ENCODE results near the gene ECM2. TPM values are rescaled to one million over a fixed set of nuclear protein-coding genes. Genes with fewer than 3 reads are reported as not detected.

Gene ECM2
- polyA plus RNA-seq, 4 donors = 1.9 to 6.0 (median 2.6) TPM

DNA sequence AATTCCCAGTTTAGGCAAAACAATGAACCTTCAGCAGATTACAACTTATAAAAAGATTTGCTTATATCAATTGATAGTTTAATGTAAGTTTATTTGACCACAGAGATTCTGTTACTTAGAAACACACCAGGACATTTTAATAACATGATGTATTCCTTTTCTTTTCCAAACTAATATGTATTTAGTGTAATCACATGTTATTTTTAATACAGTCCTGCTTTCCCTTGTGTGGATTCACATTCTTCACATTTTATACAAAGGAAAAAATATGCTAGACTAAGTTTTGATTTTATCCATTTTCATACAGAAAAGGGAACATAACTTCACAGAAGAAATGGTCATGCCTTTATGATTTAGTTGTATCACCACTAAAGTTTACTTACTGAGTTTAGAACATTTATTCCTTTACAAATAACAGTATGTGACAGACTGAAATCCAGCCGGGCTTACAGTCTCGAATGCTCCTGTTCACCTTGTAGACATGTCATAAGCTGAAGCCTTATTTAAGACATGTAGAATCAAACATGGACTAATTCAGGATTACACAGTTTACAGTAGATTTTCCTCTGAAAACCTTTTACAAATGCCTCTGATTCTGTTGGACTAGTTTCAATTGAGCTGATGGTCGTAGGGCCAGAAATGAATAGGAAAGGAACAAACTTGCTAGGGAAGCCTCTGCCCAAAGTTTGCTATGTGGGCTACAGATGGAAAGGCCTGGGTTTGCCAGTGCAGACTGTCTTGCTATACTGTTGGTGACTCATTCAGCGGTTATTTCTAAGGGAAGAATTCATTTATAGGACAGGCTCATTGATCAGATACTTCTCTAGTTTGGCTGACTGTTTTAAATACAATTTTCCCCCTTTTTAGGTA is 46.9 kb downstream of the ECM2 start:
- WGBS, 3 donors = 75 to 87% (median 82%) methylated on average over 4 of the region's 4 CpGs
- no peak for DNase-seq
- H3K27me3 ChIP-seq (ENCODE audit: control insufficient read depth in 3 of 3, insufficient read depth in 3 of 3, low read length in 3 of 3) = no peaks in the 10 kb centered on the region
- H3K4me1 ChIP-seq (ENCODE audit: control insufficient read depth in 3 of 3, insufficient read depth in 2 of 3, low read depth in 1 of 3, low read length in 2 of 3) = peaks cover 0 to 3% (median 0%) of the 10 kb centered on the region in 3 donors
- peak overlapping the region in 1 of 3 donors; percentile 40 for H3K27ac ChIP-seq (ENCODE audit: low read depth in 1 of 3, low read length in 2 of 3)
- no peaks in the 10 kb centered on the region for H3K9me3 ChIP-seq (ENCODE audit: control insufficient read depth in 2 of 2, insufficient read depth in 1 of 2, low read depth in 1 of 2, low read length in 1 of 2)
- H3K36me3 ChIP-seq (ENCODE audit: control insufficient read depth in 3 of 3, insufficient read depth in 2 of 3, low read depth in 1 of 3, low read length in 3 of 3) = no peaks in the 10 kb centered on the region
- no peak overlapping the region for H3K4me3 ChIP-seq (ENCODE audit: low read depth in 1 of 3, low read length in 3 of 3)
- FAIRE-seq = no peak

DNA sequence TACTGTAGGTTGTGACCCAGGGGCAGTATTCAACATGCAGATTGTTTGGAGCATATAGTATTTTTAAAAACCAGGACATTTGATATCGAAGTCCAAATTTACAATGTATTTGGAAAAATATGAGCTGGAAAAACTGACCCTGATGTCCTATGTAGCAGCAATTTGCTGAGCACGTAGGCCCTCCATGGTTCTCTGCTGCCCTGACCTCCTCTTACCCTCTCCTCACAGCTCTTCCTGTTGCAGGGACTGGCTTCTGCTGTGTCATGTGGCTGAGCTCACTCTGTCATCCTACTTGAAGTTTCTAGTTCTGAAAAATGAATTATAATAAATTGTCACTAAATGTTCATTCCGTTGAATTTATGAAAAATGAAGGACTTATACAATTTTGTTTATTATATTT is 49.4 kb downstream of the ECM2 start:
- no peak for DNase-seq
- no peak for FAIRE-seq
- no peak overlapping the region for H3K27ac ChIP-seq (ENCODE audit: low read depth in 1 of 3, low read length in 2 of 3)
- no peaks in the 10 kb centered on the region for H3K36me3 ChIP-seq (ENCODE audit: control insufficient read depth in 3 of 3, insufficient read depth in 2 of 3, low read depth in 1 of 3, low read length in 3 of 3)
- H3K4me3 ChIP-seq (ENCODE audit: low read depth in 1 of 3, low read length in 3 of 3) = no peak overlapping the region
- H3K27me3 ChIP-seq (ENCODE audit: control insufficient read depth in 3 of 3, insufficient read depth in 3 of 3, low read length in 3 of 3) = no peaks in the 10 kb centered on the region
- H3K9me3 ChIP-seq (ENCODE audit: control insufficient read depth in 2 of 2, insufficient read depth in 1 of 2, low read depth in 1 of 2, low read length in 1 of 2) = no peaks in the 10 kb centered on the region
- H3K4me1 ChIP-seq (ENCODE audit: control insufficient read depth in 3 of 3, insufficient read depth in 2 of 3, low read depth in 1 of 3, low read length in 2 of 3) = peaks cover 0 to 5% (median 0%) of the 10 kb centered on the region in 3 donors
- 80 to 92% (median 87%) methylated on average over 3 of the region's 3 CpGs for WGBS, 3 donors

DNA sequence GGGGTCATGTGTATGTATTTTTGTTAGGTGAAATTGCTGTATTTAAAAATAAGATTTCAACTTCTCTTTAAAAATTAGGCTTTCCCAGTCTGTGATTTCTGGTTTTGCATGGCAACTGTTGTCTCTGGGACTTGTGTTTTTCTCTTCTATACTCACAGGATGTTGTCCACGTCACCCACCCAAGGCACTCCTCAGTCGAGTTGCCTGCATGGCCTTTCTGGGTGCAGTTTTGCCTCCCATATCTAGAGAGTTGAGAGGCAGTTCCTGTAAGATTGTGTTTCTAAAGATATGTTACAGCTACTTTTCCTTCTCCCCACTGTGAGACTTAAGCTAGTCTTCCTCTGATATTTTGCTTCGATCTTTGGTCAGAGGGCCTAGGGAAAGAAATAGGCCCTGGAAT is 51.2 kb downstream of the ECM2 start:
- Histone ChIP-seq H3K9me3 (ENCODE audit: control insufficient read depth in 2 of 2, insufficient read depth in 1 of 2, low read depth in 1 of 2, low read length in 1 of 2) (no peaks in the 10 kb centered on the region), H3K4me1 (ENCODE audit: control insufficient read depth in 3 of 3, insufficient read depth in 2 of 3, low read depth in 1 of 3, low read length in 2 of 3) (peaks cover 0 to 5% (median 0%) of the 10 kb centered on the region in 3 donors), H3K4me3 (ENCODE audit: low read depth in 1 of 3, low read length in 3 of 3) (no peak overlapping the region), H3K27ac (ENCODE audit: low read depth in 1 of 3, low read length in 2 of 3) (no peak overlapping the region), H3K36me3 (ENCODE audit: control insufficient read depth in 3 of 3, insufficient read depth in 2 of 3, low read depth in 1 of 3, low read length in 3 of 3) (no peaks in the 10 kb centered on the region), H3K27me3 (ENCODE audit: control insufficient read depth in 3 of 3, insufficient read depth in 3 of 3, low read length in 3 of 3) (no peaks in the 10 kb centered on the region)
- DNase-seq (no peak), FAIRE-seq (no peak)
- 84 to 93% (median 90%) methylated on average over 3 of the region's 3 CpGs for WGBS, 3 donors

DNA sequence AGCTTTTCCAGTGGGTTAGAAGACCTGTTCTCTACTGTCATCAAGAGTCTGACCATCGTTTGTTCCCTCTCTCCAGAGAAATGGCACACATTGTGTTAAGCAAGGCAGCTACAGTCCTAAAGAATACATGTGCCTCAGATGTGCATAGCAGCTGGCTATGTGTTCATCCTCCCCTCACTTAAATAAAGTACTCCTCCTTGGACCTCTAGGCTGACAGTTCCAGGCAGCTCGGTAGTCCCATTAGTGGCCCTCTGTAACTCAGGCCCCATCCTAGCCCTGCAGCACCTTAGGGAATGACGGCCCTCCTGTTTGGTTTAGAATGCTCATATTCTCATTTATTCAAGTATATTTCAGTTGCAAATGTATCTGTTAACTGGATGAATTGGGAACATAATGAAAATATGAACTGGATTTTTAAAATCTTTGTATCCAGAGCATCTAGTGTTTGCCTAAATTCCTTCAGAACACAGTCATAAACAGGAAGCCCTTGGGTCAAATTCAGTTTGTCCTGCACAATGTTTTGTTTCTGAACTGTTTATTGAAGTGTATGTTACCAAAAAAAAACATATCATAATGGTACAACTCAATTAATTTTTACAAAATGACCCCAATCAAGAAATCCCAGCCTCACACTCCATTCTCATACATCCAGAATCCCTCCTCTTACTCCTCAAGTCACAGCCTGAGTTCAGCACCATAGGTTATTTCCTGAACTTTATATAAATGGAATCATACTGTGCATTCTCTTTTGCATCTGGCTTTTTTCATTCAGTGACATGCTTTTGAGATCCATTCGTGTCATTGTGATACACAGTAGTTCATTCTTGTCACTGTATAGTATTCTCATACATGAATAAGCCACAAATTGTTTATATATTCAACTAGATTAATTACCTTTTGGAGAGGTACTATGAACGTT is 51.9 kb downstream of the ECM2 start:
- Histone ChIP-seq H3K4me3 (ENCODE audit: low read depth in 1 of 3, low read length in 3 of 3) (no peak overlapping the region), H3K4me1 (ENCODE audit: control insufficient read depth in 3 of 3, insufficient read depth in 2 of 3, low read depth in 1 of 3, low read length in 2 of 3) (peaks cover 0 to 5% (median 0%) of the 10 kb centered on the region in 3 donors), H3K36me3 (ENCODE audit: control insufficient read depth in 3 of 3, insufficient read depth in 2 of 3, low read depth in 1 of 3, low read length in 3 of 3) (no peaks in the 10 kb centered on the region), H3K27ac (ENCODE audit: low read depth in 1 of 3, low read length in 2 of 3) (peak overlapping the region in 2 of 3 donors; percentile 14 to 76), H3K9me3 (ENCODE audit: control insufficient read depth in 2 of 2, insufficient read depth in 1 of 2, low read depth in 1 of 2, low read length in 1 of 2) (no peaks in the 10 kb centered on the region), H3K27me3 (ENCODE audit: control insufficient read depth in 3 of 3, insufficient read depth in 3 of 3, low read length in 3 of 3) (no peaks in the 10 kb centered on the region)
- WGBS, 3 donors = 75 to 90% (median 85%) methylated on average over 5 of the region's 5 CpGs
- DNase-seq (no peak), FAIRE-seq (no peak)

DNA sequence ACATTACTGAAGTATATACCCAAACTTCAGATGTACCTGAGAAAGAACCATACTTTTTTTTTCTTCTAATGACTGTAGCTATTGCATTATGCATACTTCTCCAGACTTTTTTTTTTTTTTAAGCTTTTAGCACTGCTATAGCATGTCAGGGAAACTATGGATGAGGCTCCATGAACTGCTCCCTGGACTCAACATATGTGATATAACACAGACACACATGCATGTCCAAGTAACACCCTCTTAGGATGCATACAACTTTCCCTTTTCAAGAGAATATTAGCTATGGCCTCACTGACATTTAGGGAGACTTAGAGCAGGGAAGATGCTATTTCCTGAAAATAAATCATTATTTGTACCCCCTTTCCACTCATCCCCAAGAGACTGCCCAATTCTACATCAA is 53.0 kb downstream of the ECM2 start:
- no peaks in the 10 kb centered on the region for H3K27me3 ChIP-seq (ENCODE audit: control insufficient read depth in 3 of 3, insufficient read depth in 3 of 3, low read length in 3 of 3)
- no peak overlapping the region for H3K27ac ChIP-seq (ENCODE audit: low read depth in 1 of 3, low read length in 2 of 3)
- DNase-seq = no peak
- FAIRE-seq = no peak
- H3K4me3 ChIP-seq (ENCODE audit: low read depth in 1 of 3, low read length in 3 of 3) = no peak overlapping the region
- no peaks in the 10 kb centered on the region for H3K36me3 ChIP-seq (ENCODE audit: control insufficient read depth in 3 of 3, insufficient read depth in 2 of 3, low read depth in 1 of 3, low read length in 3 of 3)
- no peaks in the 10 kb centered on the region for H3K9me3 ChIP-seq (ENCODE audit: control insufficient read depth in 2 of 2, insufficient read depth in 1 of 2, low read depth in 1 of 2, low read length in 1 of 2)
- H3K4me1 ChIP-seq (ENCODE audit: control insufficient read depth in 3 of 3, insufficient read depth in 2 of 3, low read depth in 1 of 3, low read length in 2 of 3) = peaks cover 0 to 5% (median 0%) of the 10 kb centered on the region in 3 donors

DNA sequence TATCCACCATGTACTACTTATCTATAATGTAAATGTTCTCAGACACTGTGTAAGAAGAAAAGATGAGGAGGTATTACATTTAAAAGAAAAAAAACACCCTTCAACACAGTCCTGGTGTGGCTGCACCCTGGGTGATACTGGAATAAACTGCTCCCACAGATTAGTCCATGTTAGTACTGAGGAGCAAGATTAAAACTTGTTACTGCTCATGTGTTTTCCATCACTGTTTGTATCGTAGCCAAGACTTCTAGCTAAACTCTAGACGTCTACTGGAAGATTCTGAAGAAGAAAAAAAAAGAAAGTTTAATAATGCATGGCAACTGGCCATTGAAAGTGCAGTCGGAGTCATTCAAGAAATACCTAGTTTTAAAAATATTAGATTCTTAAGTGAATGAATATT is 53.5 kb downstream of the ECM2 start, which contains the start of gene ASPN:
TSS of gene ASPN (minus strand) at position 178 of the 400 bp plus-strand sequence.
- H3K9me3 ChIP-seq (ENCODE audit: control insufficient read depth in 2 of 2, insufficient read depth in 1 of 2, low read depth in 1 of 2, low read length in 1 of 2) = no peaks in the 10 kb centered on the region
- 69 to 85% (median 83%) methylated on average over 3 of the region's 3 CpGs for WGBS, 3 donors
- peak within 1 kb of the TSS in 2 of 3 donors; percentile 53 to 76 for H3K27ac ChIP-seq (ENCODE audit: low read depth in 1 of 3, low read length in 2 of 3)
- no peak within 1 kb of the TSS for H3K4me3 ChIP-seq (ENCODE audit: low read depth in 1 of 3, low read length in 3 of 3)
- FAIRE-seq = no peak
- H3K27me3 ChIP-seq (ENCODE audit: control insufficient read depth in 3 of 3, insufficient read depth in 3 of 3, low read length in 3 of 3) = no peaks in the 10 kb centered on the region
- DNase-seq = no peak
- H3K36me3 ChIP-seq (ENCODE audit: control insufficient read depth in 3 of 3, insufficient read depth in 2 of 3, low read depth in 1 of 3, low read length in 3 of 3) = no peaks in the 10 kb centered on the region
- peaks cover 0 to 5% (median 0%) of the 10 kb centered on the region in 3 donors for H3K4me1 ChIP-seq (ENCODE audit: control insufficient read depth in 3 of 3, insufficient read depth in 2 of 3, low read depth in 1 of 3, low read length in 2 of 3)

DNA sequence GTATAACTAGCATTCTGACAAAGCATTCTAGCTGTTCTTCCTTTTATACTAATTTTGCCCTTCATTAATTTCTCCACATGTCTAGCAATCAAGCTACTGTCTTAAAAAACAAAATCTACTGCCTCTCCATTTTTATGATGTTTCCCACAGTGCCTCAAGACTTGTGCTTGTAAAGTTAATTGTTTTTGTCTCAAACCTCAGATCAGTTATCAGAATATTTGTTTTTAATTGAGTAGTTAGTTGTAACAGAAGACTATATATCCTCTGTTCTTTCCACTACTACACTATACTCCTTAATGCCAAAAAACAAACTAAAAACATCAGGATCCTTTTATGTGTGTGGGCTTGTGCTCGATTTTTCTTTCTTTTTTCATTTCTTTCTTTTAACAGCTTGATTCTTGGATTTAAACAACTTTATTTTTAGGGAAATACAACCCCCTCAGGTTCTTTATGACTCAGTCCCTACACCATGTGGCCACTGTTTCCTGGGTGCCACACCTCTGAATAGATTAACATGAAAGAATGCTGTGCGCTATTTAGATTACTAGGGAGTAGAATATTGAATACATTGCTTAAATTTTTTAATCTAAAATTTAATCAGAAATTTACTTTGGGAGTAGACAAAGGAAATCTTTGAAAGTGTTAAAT is 54.7 kb downstream of the ECM2 start:
- H3K4me1 ChIP-seq (ENCODE audit: control insufficient read depth in 3 of 3, insufficient read depth in 2 of 3, low read depth in 1 of 3, low read length in 2 of 3) = peaks cover 0 to 5% (median 0%) of the 10 kb centered on the region in 3 donors
- H3K27ac ChIP-seq (ENCODE audit: low read depth in 1 of 3, low read length in 2 of 3) = peak overlapping the region in 1 of 3 donors; percentile 53
- FAIRE-seq (no peak), DNase-seq (peak in 1 of 2 donors; percentile 13)
- no peaks in the 10 kb centered on the region for H3K9me3 ChIP-seq (ENCODE audit: control insufficient read depth in 2 of 2, insufficient read depth in 1 of 2, low read depth in 1 of 2, low read length in 1 of 2)
- no peaks in the 10 kb centered on the region for H3K27me3 ChIP-seq (ENCODE audit: control insufficient read depth in 3 of 3, insufficient read depth in 3 of 3, low read length in 3 of 3)
- WGBS, 3 donors = 36 to 64% (median 53%) methylated on average over 2 of the region's 2 CpGs
- no peaks in the 10 kb centered on the region for H3K36me3 ChIP-seq (ENCODE audit: control insufficient read depth in 3 of 3, insufficient read depth in 2 of 3, low read depth in 1 of 3, low read length in 3 of 3)
- no peak overlapping the region for H3K4me3 ChIP-seq (ENCODE audit: low read depth in 1 of 3, low read length in 3 of 3)

DNA sequence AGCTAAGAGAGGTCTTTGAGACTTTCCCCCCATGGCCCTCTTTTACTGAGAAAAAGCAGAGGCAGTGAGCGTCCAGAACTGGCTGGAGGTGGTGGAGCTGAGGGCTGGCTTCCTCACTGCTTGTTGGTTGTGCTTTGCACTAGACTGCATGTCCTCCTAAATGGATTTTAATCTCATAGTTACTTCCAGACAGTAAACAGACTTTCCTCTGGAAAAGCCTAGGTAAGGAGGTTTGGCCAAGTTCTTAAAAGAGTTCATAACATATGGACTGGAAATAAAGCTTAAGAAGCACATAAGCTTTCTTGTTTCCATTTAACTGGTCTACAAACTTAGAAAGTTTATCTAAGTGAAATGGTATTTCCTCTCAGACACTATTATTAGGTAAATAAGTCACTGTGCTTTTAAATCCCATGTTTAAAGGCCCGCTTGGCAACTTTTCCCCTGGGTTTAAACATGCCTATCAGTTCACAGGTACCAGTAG is 55.5 kb downstream of the ECM2 start:
- FAIRE-seq = no peak
- 65 to 97% (median 86%) methylated on average over 2 of the region's 2 CpGs for WGBS, 3 donors
- H3K27ac ChIP-seq (ENCODE audit: low read depth in 1 of 3, low read length in 2 of 3) = peak overlapping the region in 2 of 3 donors; percentile 53 to 83

More for the DNA sequence above, 55.5 kb downstream of the ECM2 start:
- H3K4me3 ChIP-seq (ENCODE audit: low read depth in 1 of 3, low read length in 3 of 3) = no peak overlapping the region
- no peaks in the 10 kb centered on the region for H3K9me3 ChIP-seq (ENCODE audit: control insufficient read depth in 2 of 2, insufficient read depth in 1 of 2, low read depth in 1 of 2, low read length in 1 of 2)
- no peaks in the 10 kb centered on the region for H3K36me3 ChIP-seq (ENCODE audit: control insufficient read depth in 3 of 3, insufficient read depth in 2 of 3, low read depth in 1 of 3, low read length in 3 of 3)
- peaks cover 0 to 5% (median 0%) of the 10 kb centered on the region in 3 donors for H3K4me1 ChIP-seq (ENCODE audit: control insufficient read depth in 3 of 3, insufficient read depth in 2 of 3, low read depth in 1 of 3, low read length in 2 of 3)
- no peak for DNase-seq
- no peaks in the 10 kb centered on the region for H3K27me3 ChIP-seq (ENCODE audit: control insufficient read depth in 3 of 3, insufficient read depth in 3 of 3, low read length in 3 of 3)
